Measurements from ENCODE around the gene MYO10. TPM values are rescaled to one million over a fixed set of nuclear protein-coding genes. Genes with fewer than 3 reads are reported as not detected.
A peak's percentile ranks its signal among the peaks of the same experiment; 100 is the strongest.

The MYO10 gene
- total and polyA plus RNA-seq, 2 of the 8 experiments (the other 6 are each of a cell fraction or from before 2014, with no cell fraction given), result 21.5 to 107 TPM

- Histone ChIP-seq H3K79me1 (ENCODE audit: low read depth, low read length) (peaks cover 7% of the 10 kb centered on the region; the same call in 1 of the 2 replicates), H2BK15ac (ENCODE audit: low read length) (no peak overlapping the region), H2BK20ac (ENCODE audit: low read length) (no peak overlapping the region), H2BK5ac (ENCODE audit: low read depth, low read length) (no peak overlapping the region), H3K36me3 (ENCODE audit: control insufficient read depth in 2 of 4, insufficient read depth in 4 of 4, low read length in 3 of 4) (no peaks in the 10 kb centered on the region), H3K4me2 (ENCODE audit: insufficient read depth in 1 of 2, low read depth in 2 of 2, low read length in 2 of 2) (peak overlapping the region; percentile 84 to 88), H4K5ac (ENCODE audit: insufficient read length, low read depth, low read length) (no peak overlapping the region), H2AFZ (ENCODE audit: low read length) (no peak overlapping the region), H3K56ac (replicated peaks; ENCODE audit: insufficient read length, low read depth, low read length) (no peak overlapping the region), H2AK5ac (ENCODE audit: low read depth, low read length) (no peak overlapping the region), H3K4ac (replicated peaks; ENCODE audit: insufficient read length, low read depth, low read length) (no peak overlapping the region), H3K4me1 (replicated peaks in 1 of 4; ENCODE audit: control insufficient read depth in 3 of 4, insufficient read depth in 4 of 4, low read length in 3 of 4) (peaks cover 2 to 22% (median 5%) of the 10 kb centered on the region in 4 experiments; a peak in 6 of 7 replicates), H2BK120ac (replicated peaks; ENCODE audit: low read depth, low read length) (no peak overlapping the region), H2BK12ac (ENCODE audit: low read depth, low read length) (no peak overlapping the region), H4K8ac (ENCODE audit: extremely low read depth, insufficient read depth, low read length) (no peak overlapping the region), H3K27me3 (replicated peaks in 1 of 4; ENCODE audit: control insufficient read depth in 3 of 4, extremely low read depth in 1 of 4, insufficient read depth in 3 of 4, low read length in 3 of 4) (peaks cover 11 to 29% (median 22%) of the 10 kb centered on the region in 4 experiments), H3K9me3 (ENCODE audit: insufficient read depth in 2 of 2, low read depth in 1 of 2, low read length in 1 of 2) (no peaks in the 10 kb centered on the region), H3K9ac (replicated peaks in 1 of 4; ENCODE audit: extremely low read depth in 1 of 4, low read depth in 3 of 4, low read length in 3 of 4) (no peak overlapping the region; a peak in 2 of 7 replicates), H4K20me1 (replicated peaks in 1 of 2; ENCODE audit: control insufficient read depth in 1 of 2, insufficient read depth in 2 of 2, low read length in 2 of 2) (peaks cover 15 to 24% of the 10 kb centered on the region in 2 experiments), H3K23me2 (ENCODE audit: low read depth, low read length) (peaks cover 8% of the 10 kb centered on the region), H3K23ac (ENCODE audit: insufficient read length) (no peak overlapping the region), H3K79me2 (ENCODE audit: control insufficient read depth in 1 of 2, insufficient read depth in 2 of 2, low read length in 2 of 2) (peaks cover 6 to 51% of the 10 kb centered on the region in 2 experiments; a peak in 2 of 4 replicates), H3K18ac (ENCODE audit: extremely low read depth, low read length) (no peak overlapping the region), H3K14ac (ENCODE audit: insufficient read length) (no peak overlapping the region), H3K4me3 (ENCODE audit: extremely low read depth in 1 of 4, insufficient read depth in 2 of 4, low read depth in 3 of 4, low read length in 4 of 4) (peak overlapping the region; percentile 81 to 97 (median 88)), H3K27ac (ENCODE audit: low read depth, low read length) (no peak overlapping the region), H4K91ac (replicated peaks; ENCODE audit: insufficient read length, low read length) (no peak overlapping the region)
- ChIA-PET CTCF (ENCODE audit: partially characterized antibody) (interaction anchor here (0.6 kb wide), 1 partner anchor 74 kb away, joined by 3 read pairs; no protein-coding TSS in a partner anchor), POLR2A (ENCODE audit: partially characterized antibody) (no interaction called here)
- WGBS, 2 experiments (ENCODE audit: extremely low coverage in 1 of 2, insufficient coverage in 1 of 2, insufficient read length in 1 of 2, insufficient replicate concordance in 2 of 2, low coverage in 1 of 2, low lambda C conversion rate in 2 of 2, missing lambda C conversion rate in 1 of 2), result 10% methylated on average over 6 of the region's 6 CpGs; no CpG with 5 or more reads in 1 of the 2 experiments
- DNase-seq (ENCODE audit: low read depth in 1 of 2, low spot score in 2 of 2), result no peak
- no peak for FAIRE-seq
- TF ChIP-seq RNF2 (IDR thresholded peaks at IDR 0.05; ENCODE audit: borderline replicate concordance, low read depth, low read length, missing control alignments, poor library complexity, severe bottlenecking) (no peak), CBX8 (IDR thresholded peaks at IDR 0.05; ENCODE audit: borderline replicate concordance, low read depth, low read length) (no peak), CBX5 (IDR thresholded peaks at IDR 0.05; ENCODE audit: low read depth, low read length) (no peak), ATF3 (IDR thresholded peaks at IDR 0.05; ENCODE audit: insufficient read depth, low read depth, low read length) (no peak), CTBP2 (IDR thresholded peaks at IDR 0.05; ENCODE audit: borderline replicate concordance, insufficient read depth, insufficient read length, low read length) (no peak), JUN (IDR thresholded peaks at IDR 0.05; ENCODE audit: low read depth, low read length) (no peak), RBBP5 (IDR thresholded peaks at IDR 0.05; ENCODE audit: borderline replicate concordance, low read depth, low read length) (no peak), KDM5A (IDR thresholded peaks at IDR 0.05; ENCODE audit: low read length) (no peak), GABPA (IDR thresholded peaks at IDR 0.05; ENCODE audit: borderline replicate concordance, insufficient read depth, low read length) (no peak), TAF1 (IDR thresholded peaks at IDR 0.05; ENCODE audit: low read depth, low read length) (no peak), SIRT6 (IDR thresholded peaks at IDR 0.05; ENCODE audit: low read length) (no peak), POLR2A (IDR thresholded peaks at IDR 0.05; ENCODE audit: control extremely low read depth in 1 of 2, low read depth in 2 of 2, low read length in 2 of 2) (no peak), HDAC6 (IDR thresholded peaks at IDR 0.05; ENCODE audit: low read depth, low read length) (no peak)
Measured at GRCh38 chr5:16934677-16935153, 1.4 kb downstream of the MYO10 start.
